GM23248 (cell line): ENCODE results near the gene YES1. TPM values are rescaled to one million over a fixed set of nuclear protein-coding genes. Genes with fewer than 3 reads are reported as not detected.

Experiments used
- DNase-seq: peaks from one replicate; pipeline ENCODE4 v3.0.0-alpha.2; 2015
- H2AFZ ChIP-seq: fragments of 200-600 bp; sonication (generic); 2 replicates; pipeline ENCODE4 v1.6.1; 2016; ENCODE audit warnings: antibody characterized with exemption
- H3F3A ChIP-seq: fragments of 200-600 bp; sonication (generic); 2 replicates; pipeline ENCODE4 v1.6.1; 2016; ENCODE audit warnings: mild to moderate bottlenecking, antibody characterized with exemption, mixed run types; ENCODE audit not compliant: insufficient read depth
- H3K27ac ChIP-seq: fragments of 200-600 bp; sonication (generic); 2 replicates; pipeline ENCODE4 v1.5.1; 2016; ENCODE audit warnings: mild to moderate bottlenecking
- H3K27me3 ChIP-seq: fragments of 200-600 bp; sonication (generic); replicated peaks from 2 replicates; pipeline ENCODE4 v1.6.1; 2016; ENCODE audit warnings: mild to moderate bottlenecking; ENCODE audit not compliant: insufficient read depth
- H3K36me3 ChIP-seq: fragments of 200-600 bp; sonication (generic); 2 replicates; pipeline ENCODE4 v1.6.1; 2016; ENCODE audit warnings: low read depth, mild to moderate bottlenecking
- H3K4me1 ChIP-seq: fragments of 200-600 bp; sonication (generic); 2 replicates; pipeline ENCODE4 v1.6.1; 2016; ENCODE audit warnings: mild to moderate bottlenecking; ENCODE audit not compliant: insufficient read depth
- H3K4me2 ChIP-seq: fragments of 200-600 bp; sonication (generic); one replicate; pipeline ENCODE4 v1.6.1; 2016; ENCODE audit warnings: mild to moderate bottlenecking; ENCODE audit not compliant: unreplicated experiment
- H3K4me3 ChIP-seq: fragments of 200-600 bp; sonication (generic); 2 replicates; pipeline ENCODE4 v1.5.1; 2016; ENCODE audit warnings: mild to moderate bottlenecking
- H3K79me2 ChIP-seq: fragments of 200-600 bp; sonication (generic); 2 replicates; pipeline ENCODE4 v1.6.1; 2016; ENCODE audit warnings: mild to moderate bottlenecking; ENCODE audit not compliant: insufficient read depth
- H3K9ac ChIP-seq: fragments of 200-600 bp; sonication (generic); 2 replicates; pipeline ENCODE4 v1.6.1; 2016; ENCODE audit warnings: mild to moderate bottlenecking
- H3K9me2 ChIP-seq: fragments of 200-600 bp; sonication (generic); 2 replicates; pipeline ENCODE4 v1.6.1; 2016; ENCODE audit warnings: mixed run types, mild to moderate bottlenecking, moderate library complexity; ENCODE audit not compliant: insufficient read depth
- H3K9me3 ChIP-seq: fragments of 200-600 bp; sonication (generic); one replicate; pipeline ENCODE4 v1.6.1; 2017; ENCODE audit warnings: low read depth
- H4K20me1 ChIP-seq: fragments of 200-600 bp; sonication (generic); 2 replicates; pipeline ENCODE4 v1.6.0; 2016; ENCODE audit not compliant: insufficient read depth
- EZH2 ChIP-seq: fragments of 200-600 bp; sonication (generic); IDR thresholded peaks from 2 replicates; pipeline ENCODE4 v1.6.1; 2018; ENCODE audit warnings: antibody characterized with exemption, mild to moderate bottlenecking; ENCODE audit not compliant: insufficient read depth, poor library complexity, severe bottlenecking
- EZH2phosphoT487 ChIP-seq: fragments of 200-600 bp; sonication (generic); IDR thresholded peaks from 2 replicates; pipeline ENCODE4 v1.6.1; 2018; ENCODE audit warnings: antibody characterized with exemption, moderate library complexity, mild to moderate bottlenecking, low read depth; ENCODE audit not compliant: insufficient read depth
- WGBS, 2 experiments: methylation state at CpG; one replicate each; pipeline ENCODE4 v1.1.6; 2015 to 2017; ENCODE audit warnings: low lambda C conversion rate in 2 of 2, low coverage in 1 of 2; ENCODE audit errors: missing lambda C conversion rate in 2 of 2; 5-methylcytosine and 5-hydroxymethylcytosine counted together
- in situ Hi-C: fragments of 300-500 bp; cut with MboI; formaldehyde crosslinking; loops from 2 replicates; pipeline ENCODE4 v1.15.0; 2020
- polyA plus RNA-seq: library from polyadenylated mRNA; unstranded; fragments of >200 nt; fragmentation: Nextera tagmentation; extraction: Ambion mirVana; gene quantifications from 2 replicates; pipeline ENCODE4 v1.2.1, GENCODE V29; 2016
- total RNA-seq: library from RNA; depleted of rRNA; stranded (reverse); fragments of >200 nt; shearing (Covaris generic); gene quantifications from 2 replicates; pipeline ENCODE4 v1.2.3, GENCODE V29; 2014

The YES1 gene
- total and polyA plus RNA-seq, 2 experiments from 2014 or later: 23.6 to 89.9 TPM

DNA sequence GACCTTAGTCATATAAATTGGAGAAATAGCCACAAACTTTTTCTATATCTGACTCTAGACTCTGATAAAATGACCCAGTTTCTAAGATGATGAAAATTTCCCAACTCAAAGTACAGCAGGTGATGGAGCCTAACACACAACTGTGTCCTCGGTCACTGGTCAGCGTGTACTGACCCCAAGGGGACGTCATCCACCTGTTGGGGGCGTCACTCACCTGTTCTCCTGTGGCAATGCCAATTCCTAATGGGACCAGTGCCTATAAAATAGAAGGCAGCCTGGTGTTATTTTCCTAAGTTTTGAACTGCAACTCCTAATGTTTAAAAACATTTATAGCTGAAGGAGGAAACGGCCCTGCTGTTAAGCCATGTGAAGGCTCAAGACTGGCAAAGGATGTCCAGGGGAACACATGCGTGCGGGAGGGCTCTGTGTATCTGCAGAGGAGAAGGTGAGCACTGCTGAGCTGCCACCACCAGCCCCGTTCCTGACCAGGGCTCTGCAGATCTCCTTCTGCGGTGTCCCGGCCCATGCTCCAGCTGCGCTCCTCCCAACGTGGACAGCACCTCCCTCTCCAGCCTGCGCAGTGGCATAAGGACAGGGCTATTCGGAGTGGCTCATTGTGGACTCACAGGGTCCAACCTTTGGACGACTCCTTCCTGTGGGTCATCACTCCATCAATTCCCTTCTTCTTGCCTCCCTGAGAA is 133.4 kb downstream of the YES1 start:
- H3K27me3 ChIP-seq: no peaks in the 10 kb centered on the region
- H3F3A ChIP-seq: peaks cover 8% of the 10 kb centered on the region; the same call in 1 of the 2 replicates
- H3K79me2 ChIP-seq: no peaks in the 10 kb centered on the region
- H3K4me1 ChIP-seq: no peaks in the 10 kb centered on the region
- 94 to 95% methylated on average over 15 of the region's 15 CpGs for WGBS, 2 experiments
- H3K4me2 ChIP-seq: no peak overlapping the region
- no peaks in the 10 kb centered on the region for H3K9me2 ChIP-seq
- in situ Hi-C loops: no loop called here
- no peak for TF ChIP-seq EZH2
- TF ChIP-seq EZH2phosphoT487: no peak
- no peak overlapping the region for H3K4me3 ChIP-seq
- no peak overlapping the region for H3K27ac ChIP-seq
- 0 out of 2 replicates have a peak, but pooled peaks cover 5% of the 10 kb centered on the region for H3K36me3 ChIP-seq
- no peaks in the 10 kb centered on the region for H3K9me3 ChIP-seq
- H3K9ac ChIP-seq: no peak overlapping the region
- H2AFZ ChIP-seq: no peak overlapping the region
- no peak for DNase-seq
- no peaks in the 10 kb centered on the region for H4K20me1 ChIP-seq

DNA sequence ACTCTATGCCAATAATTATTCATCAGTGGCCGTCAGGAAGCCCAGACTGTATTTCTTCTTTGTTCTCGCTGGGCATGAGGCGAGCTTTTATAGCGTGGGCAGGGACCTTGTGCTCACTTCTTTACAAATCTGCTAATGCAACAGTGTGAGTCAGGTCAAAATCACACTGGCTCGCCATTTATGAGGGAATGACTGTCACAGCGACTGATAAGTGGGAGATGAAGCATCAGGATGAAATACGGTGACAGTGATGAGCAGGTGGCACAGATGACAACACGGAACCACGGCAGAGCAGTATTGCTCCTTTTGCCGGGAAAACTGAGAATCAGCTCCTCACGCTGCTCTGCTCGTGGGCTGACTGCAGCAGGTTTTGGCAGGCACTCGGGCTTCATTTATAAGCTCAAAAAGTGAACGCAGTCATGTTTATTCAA is 134.1 kb downstream of the YES1 start:
- WGBS, 2 experiments: 84 to 88% methylated on average over 14 of the region's 14 CpGs
- Histone ChIP-seq H3K9me3 (no peaks in the 10 kb centered on the region), H3K4me3 (no peak overlapping the region), H2AFZ (no peak overlapping the region), H3F3A (peaks cover 8% of the 10 kb centered on the region; the same call in 1 of the 2 replicates), H3K27me3 (no peaks in the 10 kb centered on the region), H3K27ac (no peak overlapping the region), H4K20me1 (no peaks in the 10 kb centered on the region), H3K4me1 (no peaks in the 10 kb centered on the region), H3K4me2 (no peak overlapping the region), H3K9ac (no peak overlapping the region), H3K36me3 (peaks cover 10% of the 10 kb centered on the region), H3K79me2 (no peaks in the 10 kb centered on the region), H3K9me2 (no peaks in the 10 kb centered on the region)
- TF ChIP-seq EZH2 (no peak), EZH2phosphoT487 (no peak)
- in situ Hi-C loops: no loop called here
- no peak for DNase-seq

DNA sequence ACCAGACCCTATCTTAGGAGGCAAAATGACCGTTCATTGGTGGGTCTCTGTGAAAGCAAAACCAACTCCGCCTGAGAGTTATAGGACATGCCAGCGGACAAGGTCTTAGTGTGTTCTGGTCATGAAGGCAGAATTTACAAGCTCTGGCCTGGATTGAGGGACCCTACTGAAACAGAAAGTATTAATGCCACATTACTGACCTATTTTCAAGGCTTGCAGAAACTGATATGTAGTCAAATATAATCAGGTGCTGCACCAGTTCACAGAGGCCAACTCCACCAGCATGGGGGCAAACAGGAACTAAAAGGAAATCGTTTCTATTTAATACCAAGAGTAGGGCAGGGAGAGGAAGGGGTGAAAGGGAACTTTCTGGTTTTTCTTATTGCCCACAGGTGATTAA is 134.9 kb downstream of the YES1 start:
- no peak overlapping the region for H2AFZ ChIP-seq
- peaks cover 19% of the 10 kb centered on the region for H3K36me3 ChIP-seq
- H3K9me2 ChIP-seq: no peaks in the 10 kb centered on the region
- no peak overlapping the region for H3K4me3 ChIP-seq
- H3K9ac ChIP-seq: no peak overlapping the region
- no peaks in the 10 kb centered on the region for H3K4me1 ChIP-seq
- 71 to 72% methylated on average over 4 of the region's 4 CpGs for WGBS, 2 experiments
- no peak for DNase-seq
- H3K4me2 ChIP-seq: no peak overlapping the region
- in situ Hi-C loops: no loop called here
- peaks cover 11% of the 10 kb centered on the region for H3F3A ChIP-seq
- H4K20me1 ChIP-seq: no peaks in the 10 kb centered on the region
- no peaks in the 10 kb centered on the region for H3K9me3 ChIP-seq
- no peaks in the 10 kb centered on the region for H3K79me2 ChIP-seq
- TF ChIP-seq EZH2phosphoT487 (no peak), EZH2 (no peak)
- H3K27ac ChIP-seq: no peak overlapping the region
- no peaks in the 10 kb centered on the region for H3K27me3 ChIP-seq

DNA sequence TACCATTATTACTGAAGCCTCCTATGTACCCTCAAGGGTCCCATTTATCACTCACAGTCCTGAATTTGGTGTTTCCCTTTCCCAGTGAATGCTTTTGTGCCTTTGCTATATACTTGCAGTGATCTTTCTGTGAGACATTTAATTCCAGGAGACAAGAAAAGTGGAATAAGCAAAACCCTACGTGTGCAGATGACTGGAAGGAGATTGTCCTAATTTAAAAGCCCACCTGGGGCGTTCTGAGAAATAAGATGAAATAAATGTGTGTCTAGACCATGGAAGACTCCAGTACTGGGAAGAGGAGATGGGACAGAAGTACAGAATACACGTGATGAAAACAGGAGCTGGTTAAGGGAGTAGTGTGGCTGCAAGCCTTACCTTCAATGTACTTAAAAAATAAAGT is 135.3 kb downstream of the YES1 start:
- Histone ChIP-seq H3K4me2 (no peak overlapping the region), H3K4me3 (no peak overlapping the region), H3K9ac (no peak overlapping the region), H3K27ac (no peak overlapping the region), H3K4me1 (no peaks in the 10 kb centered on the region), H3K9me2 (no peaks in the 10 kb centered on the region), H4K20me1 (no peaks in the 10 kb centered on the region), H3K36me3 (peaks cover 22% of the 10 kb centered on the region), H3K27me3 (no peaks in the 10 kb centered on the region), H3F3A (peaks cover 11% of the 10 kb centered on the region), H3K79me2 (no peaks in the 10 kb centered on the region), H2AFZ (no peak overlapping the region), H3K9me3 (no peaks in the 10 kb centered on the region)
- in situ Hi-C loops: no loop called here
- 97 to 100% methylated on average over 3 of the region's 3 CpGs for WGBS, 2 experiments
- DNase-seq: no peak
- TF ChIP-seq EZH2 (no peak), EZH2phosphoT487 (no peak)

DNA sequence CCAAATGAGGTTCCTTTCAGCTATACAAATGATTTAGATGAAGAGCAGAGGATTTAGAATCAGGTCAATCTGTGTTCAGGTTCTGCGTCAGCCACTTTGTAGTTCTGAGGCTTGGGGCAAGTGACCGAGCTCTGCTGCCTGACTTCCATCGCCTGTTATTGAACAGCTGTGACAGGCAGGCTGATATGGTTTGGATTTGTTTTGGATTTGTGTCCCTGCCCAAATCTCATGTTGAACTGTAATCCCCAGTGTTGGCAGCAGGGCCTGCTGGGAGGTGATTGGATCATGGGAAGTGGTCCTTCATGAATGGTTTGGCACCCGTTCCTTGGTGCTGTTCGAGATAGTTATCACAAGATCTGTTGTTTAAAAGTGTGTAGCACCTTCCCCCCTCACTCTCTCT is 136.0 kb downstream of the YES1 start:
- Histone ChIP-seq H3K27me3 (no peaks in the 10 kb centered on the region), H3F3A (peaks cover 11% of the 10 kb centered on the region), H3K79me2 (no peaks in the 10 kb centered on the region), H3K4me1 (no peaks in the 10 kb centered on the region), H2AFZ (no peak overlapping the region), H3K4me3 (no peak overlapping the region), H3K4me2 (no peak overlapping the region), H3K36me3 (peaks cover 22% of the 10 kb centered on the region), H3K9me2 (no peaks in the 10 kb centered on the region), H4K20me1 (no peaks in the 10 kb centered on the region), H3K27ac (no peak overlapping the region), H3K9ac (no peak overlapping the region), H3K9me3 (no peaks in the 10 kb centered on the region)
- in situ Hi-C loops: no loop called here
- no peak for DNase-seq
- WGBS, 2 experiments: 97 to 98% methylated on average over 5 of the region's 5 CpGs
- no peak for TF ChIP-seq EZH2
- TF ChIP-seq EZH2phosphoT487: no peak
